ENCODE measurements around the gene KAT2B. TPM values are rescaled to one million over a fixed set of nuclear protein-coding genes. Genes with fewer than 3 reads are reported as not detected.

Gene KAT2B
- total RNA-seq, 4 donors from 2014 or later = 39.4 to 87.3 (median 61.1) TPM

GRCh38 chr3:20154928-20155327, 114.7 kb downstream of the KAT2B start:
- TF ChIP-seq CTCF (IDR thresholded peaks at IDR 0.05 in 4 of 5, conservative IDR thresholded peaks at IDR 0.05 in 1 of 5) (no peak), POLR2A (IDR thresholded peaks at IDR 0.05) (no peak)
- Histone ChIP-seq H3K4me3 (no peak overlapping the region), H3K36me3 (peaks cover 0 to 17% of the 10 kb centered on the region in 2 donors), H3K4me1 (no peaks in the 10 kb centered on the region), H3K9me3 (no peaks in the 10 kb centered on the region), H3K27me3 (no peaks in the 10 kb centered on the region), H3K27ac (no peak overlapping the region)
- in situ Hi-C loops (cut with MboI; ENCODE audit: low sequenced_read_pairs in 4 of 4) (no loop called here), intact Hi-C loops (cut with DNase I; ENCODE audit: low total_unique reads) (no loop called here)
- ATAC-seq (no peak), DNase-seq (no peak)

- no peak for TF ChIP-seq POLR2A (IDR thresholded peaks at IDR 0.05)
- no peak for TF ChIP-seq CTCF (IDR thresholded peaks at IDR 0.05 in 4 of 5, conservative IDR thresholded peaks at IDR 0.05 in 1 of 5)
- H3K36me3 ChIP-seq = no peaks in the 10 kb centered on the region
- ATAC-seq (no peak), DNase-seq (no peak)
- H3K4me3 ChIP-seq = no peak overlapping the region
- intact Hi-C loops (cut with DNase I; ENCODE audit: low total_unique reads) (no loop called here), in situ Hi-C loops (cut with MboI; ENCODE audit: low sequenced_read_pairs in 4 of 4) (no loop called here)
- no peaks in the 10 kb centered on the region for H3K9me3 ChIP-seq
- no peaks in the 10 kb centered on the region for H3K27me3 ChIP-seq
- no peaks in the 10 kb centered on the region for H3K4me1 ChIP-seq
- no peak overlapping the region for H3K27ac ChIP-seq
Measured at GRCh38 chr3:20160230-20160629, 120.0 kb downstream of the KAT2B start.

- Histone ChIP-seq H3K27ac (no peak overlapping the region), H3K4me1 (no peaks in the 10 kb centered on the region), H3K9me3 (no peaks in the 10 kb centered on the region), H3K27me3 (no peaks in the 10 kb centered on the region), H3K36me3 (no peaks in the 10 kb centered on the region), H3K4me3 (no peak overlapping the region)
- in situ Hi-C loops (cut with MboI; ENCODE audit: low sequenced_read_pairs in 4 of 4) (no loop called here), intact Hi-C loops (cut with DNase I; ENCODE audit: low total_unique reads) (no loop called here)
- DNase-seq (no peak), ATAC-seq (no peak)
- TF ChIP-seq POLR2A (IDR thresholded peaks at IDR 0.05) (no peak), CTCF (IDR thresholded peaks at IDR 0.05 in 4 of 5, conservative IDR thresholded peaks at IDR 0.05 in 1 of 5) (no peak)
Measured at GRCh38 chr3:20161714-20162113, 121.5 kb downstream of the KAT2B start.

- Histone ChIP-seq H3K36me3 (no peaks in the 10 kb centered on the region), H3K9me3 (no peaks in the 10 kb centered on the region), H3K27ac (no peak overlapping the region), H3K4me3 (no peak overlapping the region), H3K27me3 (no peaks in the 10 kb centered on the region), H3K4me1 (no peaks in the 10 kb centered on the region)
- DNase-seq = no peak
- no peak for ATAC-seq
- in situ Hi-C loops (cut with MboI; ENCODE audit: low sequenced_read_pairs in 4 of 4) (no loop called here), intact Hi-C loops (cut with DNase I; ENCODE audit: low total_unique reads) (no loop called here)
- TF ChIP-seq POLR2A (IDR thresholded peaks at IDR 0.05) (no peak), CTCF (IDR thresholded peaks at IDR 0.05 in 4 of 5, conservative IDR thresholded peaks at IDR 0.05 in 1 of 5) (no peak)
Measured at GRCh38 chr3:20173844-20174410, 133.7 kb downstream of the KAT2B start.

DNA sequence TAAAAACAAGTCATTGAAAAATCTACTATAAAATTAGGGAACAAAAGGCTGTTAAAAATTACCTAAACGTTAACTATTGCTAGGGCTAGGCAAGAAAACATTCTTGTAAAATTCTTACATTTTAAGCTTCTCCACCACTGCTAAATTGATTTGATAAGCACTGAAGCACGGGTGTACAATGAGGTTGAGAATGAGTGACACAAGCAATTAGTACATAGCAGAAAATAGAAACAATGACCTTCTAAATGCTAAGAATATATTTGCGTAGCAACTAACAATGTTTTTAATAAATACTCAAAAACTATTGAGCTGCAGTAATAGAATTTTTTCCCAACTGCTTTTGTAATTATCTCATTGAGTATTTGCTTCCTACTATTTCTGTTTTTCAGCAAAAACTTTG, 141.0 kb downstream of the KAT2B start:
- Histone ChIP-seq H3K36me3 (no peaks in the 10 kb centered on the region), H3K27me3 (no peaks in the 10 kb centered on the region), H3K27ac (no peak overlapping the region), H3K9me3 (no peaks in the 10 kb centered on the region), H3K4me1 (peaks cover 8 to 16% of the 10 kb centered on the region in 2 donors), H3K4me3 (no peak overlapping the region)
- TF ChIP-seq CTCF (IDR thresholded peaks at IDR 0.05 in 4 of 5, conservative IDR thresholded peaks at IDR 0.05 in 1 of 5) (no peak), POLR2A (IDR thresholded peaks at IDR 0.05) (no peak)
- ATAC-seq = no peak
- intact Hi-C loops (cut with DNase I; ENCODE audit: low total_unique reads) = no loop called here
- no peak for DNase-seq
- in situ Hi-C loops (cut with MboI; ENCODE audit: low sequenced_read_pairs in 4 of 4) = loop anchor here in 3 of 4 donors (10.0 to 25.0 kb wide), 3 partner anchors 136 to 244 kb away; partner anchors contain the start of genes EFHB (in 1 of the 3), KAT2B (in 1 of the 3) and RAB5A (in 1 of the 3)
